BLaER1 treated with 17β-estradiol and CSF1 and Interleukin-3, amounts not matched to agents 10 nM and 100 nM (cell line): ENCODE results near the gene TMSB4X.

Source experiments
- H3K27ac ChIP-seq, 11 experiments: shearing (Covaris generic); formaldehyde crosslinking; 2 replicates each; pipeline ENCODE4 v1.8.1; 2022
- H3K27me3 ChIP-seq, 11 experiments: shearing (Covaris generic); formaldehyde crosslinking; 2 replicates each; pipeline ENCODE4 v1.8.1; 2022
- H3K36me3 ChIP-seq, 11 experiments: shearing (Covaris generic); formaldehyde crosslinking; 2 replicates each; pipeline ENCODE4 v1.8.1; 2022
- H3K4me1 ChIP-seq, 10 experiments: shearing (Covaris generic); formaldehyde crosslinking; 2 replicates each; pipeline ENCODE4 v1.8.1; 2022
- H3K4me2 ChIP-seq, 11 experiments: shearing (Covaris generic); formaldehyde crosslinking; 2 replicates each; pipeline ENCODE4 v1.8.1; 2022
- H3K4me3 ChIP-seq, 10 experiments: shearing (Covaris generic); formaldehyde crosslinking; 2 replicates each; pipeline ENCODE4 v1.8.1; 2022
- H3K9ac ChIP-seq, 11 experiments: shearing (Covaris generic); formaldehyde crosslinking; 2 replicates each; pipeline ENCODE4 v1.8.1; 2022
- H3K9me3 ChIP-seq, 11 experiments: shearing (Covaris generic); formaldehyde crosslinking; replicated peaks in 1 of 11; 2 replicates each; pipeline ENCODE4 v1.8.1; 2022
- H4K20me1 ChIP-seq, 11 experiments: shearing (Covaris generic); formaldehyde crosslinking; 2 replicates each; pipeline ENCODE4 v1.8.1; 2022
- Cebpa-rat ChIP-seq, 11 experiments: shearing (Covaris generic); IDR thresholded peaks; 2 replicates each; pipeline ENCODE4 v1.8.1; 2022

The TMSB4X gene

GRCh38 chrX:13008189-13008533, 33.3 kb downstream of the TMSB4X start:
- Histone ChIP-seq H3K9ac (peak overlapping the region in 6 of 11 experiments; percentile 0 to 81 (median 28); a peak in 10 of 22 replicates), H3K4me1 (peaks cover 57 to 100% (median 76%) of the 10 kb centered on the region in 10 experiments), H3K9me3 (no peaks in the 10 kb centered on the region; a peak in 2 of 22 replicates), H3K4me3 (no peak overlapping the region), H4K20me1 (peaks cover 0 to 7% (median 0%) of the 10 kb centered on the region in 11 experiments; a peak in 2 of 22 replicates), H3K27me3 (0 out of 22 replicates have a peak, but pooled peaks cover 0 to 14% (median 0%) of the 10 kb centered on the region in 11 experiments), H3K27ac (peak overlapping the region; percentile 46 to 98 (median 89); a peak in 19 of 22 replicates), H3K4me2 (peak overlapping the region; percentile 47 to 89 (median 86)), H3K36me3 (no peaks in the 10 kb centered on the region)
- no peak for TF ChIP-seq Cebpa-rat (IDR thresholded peaks at IDR 0.05)

- Histone ChIP-seq H3K9ac (peak overlapping the region in 3 of 11 experiments; percentile 36 to 81 (median 75); a peak in 4 of 22 replicates), H3K36me3 (no peaks in the 10 kb centered on the region), H3K4me2 (peak overlapping the region; percentile 47 to 89 (median 86); a peak in 21 of 22 replicates), H3K27me3 (0 out of 22 replicates have a peak, but pooled peaks cover 0 to 14% (median 0%) of the 10 kb centered on the region in 11 experiments), H3K9me3 (no peaks in the 10 kb centered on the region; a peak in 2 of 22 replicates), H3K4me1 (peaks cover 57 to 100% (median 76%) of the 10 kb centered on the region in 10 experiments), H4K20me1 (peaks cover 0 to 7% (median 0%) of the 10 kb centered on the region in 11 experiments; a peak in 2 of 22 replicates), H3K4me3 (no peak overlapping the region), H3K27ac (peak overlapping the region in 10 of 11 experiments; percentile 46 to 93 (median 89); a peak in 19 of 22 replicates)
- TF ChIP-seq Cebpa-rat (IDR thresholded peaks at IDR 0.05): no peak
Measured at GRCh38 chrX:13008851-13009250, 33.9 kb downstream of the TMSB4X start.

- H3K27me3 ChIP-seq: 0 out of 22 replicates have a peak, but pooled peaks cover 0 to 14% (median 0%) of the 10 kb centered on the region in 11 experiments
- no peak overlapping the region for H3K4me3 ChIP-seq
- peaks cover 0 to 7% (median 0%) of the 10 kb centered on the region in 11 experiments; a peak in 2 of 22 replicates for H4K20me1 ChIP-seq
- H3K36me3 ChIP-seq: no peaks in the 10 kb centered on the region
- peaks cover 57 to 100% (median 76%) of the 10 kb centered on the region in 10 experiments for H3K4me1 ChIP-seq
- TF ChIP-seq Cebpa-rat (IDR thresholded peaks at IDR 0.05): no peak
- no peaks in the 10 kb centered on the region; a peak in 2 of 22 replicates for H3K9me3 ChIP-seq
- H3K9ac ChIP-seq: peak overlapping the region in 3 of 11 experiments; percentile 13 to 81 (median 21); a peak in 3 of 22 replicates
- peak overlapping the region in 7 of 11 experiments; percentile 70 to 89 (median 86); a peak in 11 of 22 replicates for H3K4me2 ChIP-seq
- H3K27ac ChIP-seq: peak overlapping the region in 10 of 11 experiments; percentile 46 to 93 (median 89); a peak in 18 of 22 replicates
Measured at GRCh38 chrX:13009273-13009672, 34.4 kb downstream of the TMSB4X start.

- peaks cover 57 to 100% (median 76%) of the 10 kb centered on the region in 10 experiments for H3K4me1 ChIP-seq
Measured at GRCh38 chrX:13009844-13010243, 34.9 kb downstream of the TMSB4X start.

GRCh38 chrX:13010546-13010945, 35.6 kb downstream of the TMSB4X start:
- Histone ChIP-seq H3K9me3 (no peaks in the 10 kb centered on the region; a peak in 2 of 22 replicates), H3K4me1 (peaks cover 54 to 100% (median 76%) of the 10 kb centered on the region in 10 experiments), H3K9ac (no peak overlapping the region), H3K4me2 (peak overlapping the region in 4 of 11 experiments; percentile 12 to 89 (median 85); a peak in 8 of 22 replicates), H4K20me1 (peaks cover 0 to 7% (median 0%) of the 10 kb centered on the region in 11 experiments; a peak in 2 of 22 replicates), H3K4me3 (no peak overlapping the region), H3K27me3 (0 out of 22 replicates have a peak, but pooled peaks cover 0 to 14% (median 0%) of the 10 kb centered on the region in 11 experiments), H3K27ac (peak overlapping the region in 6 of 11 experiments; percentile 23 to 96 (median 92); a peak in 5 of 22 replicates), H3K36me3 (no peaks in the 10 kb centered on the region)
- TF ChIP-seq Cebpa-rat (IDR thresholded peaks at IDR 0.05): no peak

More at GRCh38 chrX:13009844-13010243, 34.9 kb downstream of the TMSB4X start:
- H3K27ac ChIP-seq: peak overlapping the region in 8 of 11 experiments; percentile 55 to 93 (median 90); a peak in 12 of 22 replicates
- peaks cover 0 to 7% (median 0%) of the 10 kb centered on the region in 11 experiments; a peak in 2 of 22 replicates for H4K20me1 ChIP-seq
- H3K36me3 ChIP-seq: no peaks in the 10 kb centered on the region
- peak overlapping the region in 5 of 11 experiments; percentile 84 to 89 (median 88); a peak in 8 of 22 replicates for H3K4me2 ChIP-seq
- no peak overlapping the region for H3K9ac ChIP-seq
- H3K4me3 ChIP-seq: no peak overlapping the region
- H3K9me3 ChIP-seq: no peaks in the 10 kb centered on the region; a peak in 2 of 22 replicates
- TF ChIP-seq Cebpa-rat (IDR thresholded peaks at IDR 0.05): no peak
- 0 out of 22 replicates have a peak, but pooled peaks cover 0 to 14% (median 0%) of the 10 kb centered on the region in 11 experiments for H3K27me3 ChIP-seq

- Histone ChIP-seq H3K9ac (peak overlapping the region; percentile 49 to 81 (median 74); a peak in 21 of 22 replicates), H3K4me3 (no peak overlapping the region; a peak in 1 of 20 replicates), H3K27ac (peak overlapping the region; percentile 70 to 96 (median 91)), H3K9me3 (no peaks in the 10 kb centered on the region; a peak in 3 of 22 replicates), H4K20me1 (no peaks in the 10 kb centered on the region), H3K36me3 (no peaks in the 10 kb centered on the region), H3K27me3 (0 out of 22 replicates have a peak, but pooled peaks cover 0 to 10% (median 0%) of the 10 kb centered on the region in 11 experiments), H3K4me1 (peaks cover 26 to 100% (median 63%) of the 10 kb centered on the region in 10 experiments), H3K4me2 (peak overlapping the region; percentile 60 to 89 (median 80))
- peak; percentile 63 to 93 (median 84); a peak in 20 of 22 replicates for TF ChIP-seq Cebpa-rat (IDR thresholded peaks at IDR 0.05)
Measured at GRCh38 chrX:13013363-13014110, 38.6 kb downstream of the TMSB4X start.

GRCh38 chrX:13014111-13015096, 39.5 kb downstream of the TMSB4X start:
- peak overlapping the region in 10 of 11 experiments; percentile 10 to 81 (median 75); a peak in 19 of 22 replicates for H3K9ac ChIP-seq
- H3K36me3 ChIP-seq: no peaks in the 10 kb centered on the region
- H3K27me3 ChIP-seq: 0 out of 22 replicates have a peak, but pooled peaks cover 0 to 1% (median 0%) of the 10 kb centered on the region in 11 experiments
- no peak; a peak in 5 of 22 replicates for TF ChIP-seq Cebpa-rat (IDR thresholded peaks at IDR 0.05)
- no peak overlapping the region for H3K4me3 ChIP-seq
- peak overlapping the region; percentile 70 to 96 (median 91) for H3K27ac ChIP-seq
- H4K20me1 ChIP-seq: no peaks in the 10 kb centered on the region
- H3K4me2 ChIP-seq: peak overlapping the region; percentile 60 to 89 (median 80)
- H3K9me3 ChIP-seq: no peaks in the 10 kb centered on the region; a peak in 3 of 22 replicates
- H3K4me1 ChIP-seq: peaks cover 20 to 99% (median 54%) of the 10 kb centered on the region in 10 experiments
